ENCODE data around the gene SMCO4. TPM values are rescaled to one million over a fixed set of nuclear protein-coding genes. Genes with fewer than 3 reads are reported as not detected.

The SMCO4 gene
- total and polyA plus RNA-seq, 2 of the 8 experiments (the other 6 are each of a cell fraction or from before 2014, with no cell fraction given), result 33.2 to 53.9 TPM

DNA sequence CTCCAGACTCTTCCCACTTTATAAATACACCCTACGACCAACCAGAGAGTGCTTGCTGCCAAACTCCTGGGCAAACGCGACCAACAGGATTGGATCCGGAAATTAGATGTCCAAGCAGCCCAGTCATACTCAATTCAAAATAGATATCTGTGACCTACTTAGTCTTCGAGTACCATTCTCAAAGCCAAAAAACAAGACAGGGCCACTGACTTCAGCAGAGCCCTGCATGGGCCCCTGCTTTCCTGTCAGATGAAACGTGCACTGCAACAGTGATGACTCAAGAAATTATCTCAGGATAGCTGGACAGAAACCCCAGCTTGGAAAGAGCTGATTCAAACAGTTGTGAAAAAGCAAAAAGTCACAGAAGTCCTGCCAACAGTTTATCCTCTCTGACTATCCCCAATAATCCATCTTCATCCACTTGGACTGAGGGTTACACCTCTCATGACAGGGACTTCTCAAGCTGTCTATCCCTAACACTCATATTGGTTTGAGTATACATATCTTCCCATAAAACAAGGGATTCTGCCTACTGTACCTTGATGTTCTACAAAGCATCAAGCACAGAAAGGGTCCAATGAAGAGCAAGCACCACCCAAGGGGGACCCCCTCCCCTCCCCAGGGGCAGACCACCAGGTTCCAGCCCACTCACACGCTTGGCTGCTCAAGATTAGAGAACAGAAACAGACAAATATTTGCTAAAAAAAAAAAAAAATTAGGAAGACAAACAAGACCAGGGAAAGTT, 17.4 kb downstream of the SMCO4 start (continued):
- no peak for TF ChIP-seq CHD2 (IDR thresholded peaks at IDR 0.05; ENCODE audit: low read length)
- no peak for TF ChIP-seq POLR2A (IDR thresholded peaks at IDR 0.05; ENCODE audit: control extremely low read depth in 1 of 2, low read depth in 2 of 2, low read length in 2 of 2)
- TF ChIP-seq, protein P1, sequence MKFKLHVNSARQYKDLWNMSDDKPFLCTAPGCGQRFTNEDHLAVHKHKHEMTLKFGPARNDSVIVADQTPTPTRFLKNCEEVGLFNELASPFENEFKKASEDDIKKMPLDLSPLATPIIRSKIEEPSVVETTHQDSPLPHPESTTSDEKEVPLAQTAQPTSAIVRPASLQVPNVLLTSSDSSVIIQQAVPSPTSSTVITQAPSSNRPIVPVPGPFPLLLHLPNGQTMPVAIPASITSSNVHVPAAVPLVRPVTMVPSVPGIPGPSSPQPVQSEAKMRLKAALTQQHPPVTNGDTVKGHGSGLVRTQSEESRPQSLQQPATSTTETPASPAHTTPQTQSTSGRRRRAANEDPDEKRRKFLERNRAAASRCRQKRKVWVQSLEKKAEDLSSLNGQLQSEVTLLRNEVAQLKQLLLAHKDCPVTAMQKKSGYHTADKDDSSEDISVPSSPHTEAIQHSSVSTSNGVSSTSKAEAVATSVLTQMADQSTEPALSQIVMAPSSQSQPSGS (IDR thresholded peaks at IDR 0.05; ENCODE audit: low read length), result no peak
- TF ChIP-seq BCL11A (IDR thresholded peaks at IDR 0.05; ENCODE audit: low read depth in 2 of 2, low read length in 2 of 2), result no peak
- no peak for TF ChIP-seq TCF12 (IDR thresholded peaks at IDR 0.05; ENCODE audit: low read depth, low read length)
- no peak for TF ChIP-seq CHD1 (IDR thresholded peaks at IDR 0.05; ENCODE audit: low read depth, low read length)
- no peak for TF ChIP-seq CEBPB (IDR thresholded peaks at IDR 0.05; ENCODE audit: low read depth, low read length)
- no peak for TF ChIP-seq CREB1 (IDR thresholded peaks at IDR 0.05)
